GM21529 (cell line): ENCODE measurements around the gene KLHDC9.

Experiments used
- ATAC-seq: cut with Tn5 transposase; IDR thresholded peaks from one replicate; pipeline ENCODE4 v1.9.1; 2021; ENCODE audit not compliant: unreplicated experiment

The KLHDC9 gene

GRCh38 chr1:161074676-161075368, 23.3 kb upstream of the KLHDC9 start:
- ATAC-seq = no peak

DNA sequence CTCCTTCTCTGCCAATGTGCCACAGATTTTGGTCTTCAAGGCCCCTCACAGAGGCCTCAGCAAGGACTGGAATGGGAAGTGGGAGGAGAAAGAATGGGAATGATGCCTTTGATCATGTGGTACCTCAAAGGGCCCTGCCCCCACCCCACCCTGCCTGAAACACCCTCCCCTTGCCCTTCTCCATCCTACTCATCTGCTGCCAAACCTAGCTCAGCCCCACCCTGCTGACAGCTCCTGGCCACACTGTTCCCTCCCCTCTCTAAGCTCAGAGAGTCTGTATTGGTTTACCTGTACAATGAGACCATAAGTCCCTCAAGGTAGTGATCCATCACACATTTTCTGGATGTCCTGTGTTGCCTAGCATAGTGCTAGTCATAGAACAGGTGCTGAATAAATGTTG, 21.8 kb upstream of the KLHDC9 start:
- ATAC-seq = no peak

DNA sequence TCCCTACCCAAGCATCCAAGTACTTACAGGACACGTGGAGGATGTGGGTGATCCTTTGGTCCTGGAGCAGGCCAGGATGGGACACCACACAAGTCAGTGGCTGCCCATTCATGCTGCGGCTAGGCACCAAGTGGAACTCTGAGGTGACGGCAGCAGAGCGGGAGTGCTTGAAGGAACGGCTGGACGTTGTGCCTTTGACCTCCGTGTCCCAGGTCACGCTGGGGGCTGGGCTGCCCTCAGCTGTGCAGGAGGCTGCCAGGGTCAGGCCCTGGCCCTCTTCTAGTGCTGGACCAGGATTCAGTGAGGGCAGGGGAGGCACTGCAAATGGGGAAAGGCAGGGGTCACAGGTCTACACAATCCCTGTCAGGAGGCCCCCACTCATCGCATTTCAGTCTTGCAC, 20.7 kb upstream of the KLHDC9 start:
- ATAC-seq = no peak

GRCh38 chr1:161079436-161080110, 18.6 kb upstream of the KLHDC9 start:
- ATAC-seq = no peak

GRCh38 chr1:161080441-161081405, 17.4 kb upstream of the KLHDC9 start:
- ATAC-seq = no peak

- no peak for ATAC-seq
Measured at GRCh38 chr1:161081519-161081918, 16.6 kb upstream of the KLHDC9 start.

- no peak for ATAC-seq
Measured at GRCh38 chr1:161082483-161082882, 15.7 kb upstream of the KLHDC9 start.

DNA sequence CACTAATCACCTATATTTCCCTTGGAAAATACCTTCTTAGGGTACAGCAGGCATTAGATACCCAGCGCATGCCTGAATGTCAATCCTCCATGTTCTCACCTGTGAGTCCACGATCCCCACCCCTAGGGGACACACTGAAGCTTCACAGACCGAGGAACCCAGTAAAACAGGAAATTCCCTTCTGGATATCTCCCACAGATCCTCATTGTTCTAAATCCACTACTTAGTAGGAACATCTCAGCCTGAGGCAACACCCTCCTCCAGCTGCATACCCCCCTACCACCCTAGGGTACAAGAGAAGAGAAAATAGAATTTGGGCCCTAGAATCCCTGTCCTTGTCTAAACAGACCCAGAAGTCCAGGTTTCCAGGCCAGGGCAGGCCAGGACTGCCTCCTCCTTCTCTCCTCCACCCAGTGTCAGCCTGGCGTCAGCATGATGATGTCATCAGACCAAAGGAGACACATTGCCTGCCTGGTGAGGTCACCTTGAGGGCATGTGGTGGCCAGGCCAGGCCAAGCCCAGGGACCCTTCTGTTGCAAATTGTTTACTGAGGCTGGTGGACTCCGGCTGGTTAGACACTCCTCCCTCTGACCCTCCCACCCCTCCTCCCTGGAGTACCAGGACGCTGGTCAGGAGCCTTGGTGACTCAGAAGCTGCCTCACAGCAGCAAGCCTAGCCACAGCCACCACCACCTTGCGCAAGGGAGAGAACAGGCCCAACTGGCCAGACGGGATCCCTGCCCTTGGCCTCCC, 15.0 kb upstream of the KLHDC9 start:
- ATAC-seq = no peak

DNA sequence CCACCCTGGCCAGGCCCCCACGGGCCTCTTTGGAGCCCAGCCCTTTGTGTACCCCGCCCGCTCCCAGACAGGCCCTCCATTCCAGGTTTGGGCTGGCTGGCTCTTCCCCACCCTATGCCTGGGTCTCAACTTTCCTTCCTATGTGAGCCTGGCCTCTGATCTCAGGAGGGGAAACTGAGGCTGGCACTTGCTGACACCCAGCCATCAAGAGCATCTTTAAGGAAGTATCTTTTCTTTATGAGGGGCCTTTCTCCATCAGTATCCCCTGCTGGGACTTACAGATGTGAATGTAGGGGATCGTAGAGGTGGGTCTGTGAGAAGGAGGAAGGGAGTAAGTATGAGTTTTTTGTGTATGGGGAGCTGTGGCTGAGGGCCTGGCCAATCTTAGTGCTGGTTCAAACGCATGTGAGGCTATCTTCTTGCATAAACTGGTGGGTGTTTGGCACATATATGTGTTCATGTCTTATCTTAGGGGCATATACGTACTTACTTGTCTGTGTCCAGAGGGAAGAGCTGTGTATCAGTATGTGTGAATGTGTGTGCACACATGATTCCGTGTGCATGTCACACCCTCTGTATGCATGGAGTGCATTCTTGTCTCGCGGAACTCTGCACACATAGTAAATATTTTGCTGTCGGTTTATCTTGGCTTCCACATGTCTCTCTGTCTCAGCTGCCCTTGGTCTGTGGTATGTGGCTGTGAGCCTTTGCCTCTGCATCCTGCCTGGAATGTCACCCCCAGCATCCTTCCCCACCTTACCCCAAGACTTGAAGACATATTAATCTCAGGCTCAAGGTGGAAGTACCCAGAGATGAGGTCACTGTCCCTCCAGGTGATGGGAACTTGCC, 14.2 kb upstream of the KLHDC9 start:
- no peak for ATAC-seq

- no peak for ATAC-seq
Measured at GRCh38 chr1:161084597-161084988, 13.6 kb upstream of the KLHDC9 start.

- ATAC-seq = no peak
Measured at GRCh38 chr1:161085165-161085564, 13.0 kb upstream of the KLHDC9 start.

- no peak for ATAC-seq
Measured at GRCh38 chr1:161086457-161086856, 11.7 kb upstream of the KLHDC9 start.

- ATAC-seq = no peak
Measured at GRCh38 chr1:161088587-161089110, 9.5 kb upstream of the KLHDC9 start.

DNA sequence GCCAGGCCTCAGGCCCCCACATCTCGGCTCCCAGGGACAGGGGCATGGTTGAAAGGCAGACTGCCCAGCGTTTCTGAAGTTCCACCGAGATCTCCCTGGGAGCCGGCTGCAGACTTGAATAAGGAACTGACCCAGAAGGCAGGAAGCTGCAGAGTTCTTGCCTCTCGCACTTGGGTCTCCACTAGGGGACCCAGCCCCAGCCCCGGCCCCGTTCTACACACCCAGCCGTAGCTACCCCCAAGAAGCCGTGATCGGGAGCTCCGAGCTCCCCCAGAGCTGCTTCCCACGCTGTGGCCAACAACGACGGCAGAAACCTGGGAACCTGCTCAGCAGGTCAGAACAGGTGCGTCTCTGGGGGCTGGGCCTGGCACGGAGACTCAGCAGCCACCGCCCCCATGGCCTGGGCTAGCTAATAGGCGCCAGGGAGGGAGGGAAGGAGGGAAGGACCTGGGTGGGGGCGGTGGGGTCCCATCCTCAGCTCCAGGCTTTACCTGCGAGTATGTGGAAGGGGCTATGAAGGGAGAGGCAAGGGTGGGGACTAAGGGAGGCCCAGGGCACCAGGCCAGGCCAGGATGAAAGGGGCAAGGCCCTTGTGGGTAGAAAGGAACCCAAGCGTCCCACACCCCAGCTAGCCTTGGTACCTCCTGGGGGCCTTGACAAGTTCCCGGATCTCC, 8.8 kb upstream of the KLHDC9 start, which contains the start of gene NECTIN4:
Gene NECTIN4 (minus strand): TSS at position 308 of the 674 bp plus-strand sequence. CDS start 262 bp downstream, at position 46.
- no peak for ATAC-seq

GRCh38 chr1:161089938-161090337, 8.2 kb upstream of the KLHDC9 start:
- no peak for ATAC-seq

GRCh38 chr1:161090617-161091016, 7.5 kb upstream of the KLHDC9 start:
- no peak for ATAC-seq

- no peak for ATAC-seq
Measured at GRCh38 chr1:161091093-161091492, 7.1 kb upstream of the KLHDC9 start.

DNA sequence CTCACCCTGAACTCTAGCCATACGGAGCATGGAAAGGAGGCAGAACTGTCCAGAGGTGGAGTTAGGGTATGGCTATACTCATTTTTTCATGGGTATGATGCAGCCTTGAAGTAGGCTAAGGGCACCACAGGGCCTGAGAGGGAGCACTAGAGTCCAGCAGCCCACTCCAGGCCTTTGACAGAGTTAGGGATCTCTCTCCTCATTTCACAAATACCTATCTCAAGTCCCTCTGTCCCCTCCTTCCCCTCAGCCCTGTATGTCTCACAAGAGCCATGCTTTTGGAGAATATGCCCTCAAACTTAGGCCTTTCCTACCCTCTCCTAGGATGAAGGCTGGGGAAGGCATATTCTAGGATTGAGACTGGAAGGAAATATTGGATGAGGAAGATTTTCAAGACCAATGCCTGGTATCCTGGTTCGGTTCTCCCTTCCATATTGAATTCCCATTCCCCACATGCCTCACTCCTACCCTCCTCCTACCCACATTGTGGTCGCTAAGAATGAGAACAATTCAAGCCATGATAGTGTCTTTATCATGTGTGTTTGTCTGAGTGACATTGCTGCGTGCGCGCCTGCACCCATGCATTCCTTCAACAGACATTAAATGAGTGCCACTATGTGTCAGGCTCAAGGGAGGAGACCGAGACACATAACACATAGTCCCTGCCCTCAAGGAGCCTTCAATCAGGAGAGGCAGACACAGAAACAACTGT, 6.2 kb upstream of the KLHDC9 start:
- no peak for ATAC-seq
